HG03039 (cell line): ENCODE data around the gene ATE1.
"Not testable (repeated sequence)": the region's sequence is repeated elsewhere in the genome, so short reads cannot be mapped to it uniquely, and the experiment has no call there.

Experiments used
- ATAC-seq: cut with Tn5 transposase; IDR thresholded peaks from one replicate; pipeline ENCODE4 v1.9.1; 2021; ENCODE audit warnings: mild to moderate bottlenecking, moderate library complexity; ENCODE audit not compliant: unreplicated experiment

The ATE1 gene

DNA sequence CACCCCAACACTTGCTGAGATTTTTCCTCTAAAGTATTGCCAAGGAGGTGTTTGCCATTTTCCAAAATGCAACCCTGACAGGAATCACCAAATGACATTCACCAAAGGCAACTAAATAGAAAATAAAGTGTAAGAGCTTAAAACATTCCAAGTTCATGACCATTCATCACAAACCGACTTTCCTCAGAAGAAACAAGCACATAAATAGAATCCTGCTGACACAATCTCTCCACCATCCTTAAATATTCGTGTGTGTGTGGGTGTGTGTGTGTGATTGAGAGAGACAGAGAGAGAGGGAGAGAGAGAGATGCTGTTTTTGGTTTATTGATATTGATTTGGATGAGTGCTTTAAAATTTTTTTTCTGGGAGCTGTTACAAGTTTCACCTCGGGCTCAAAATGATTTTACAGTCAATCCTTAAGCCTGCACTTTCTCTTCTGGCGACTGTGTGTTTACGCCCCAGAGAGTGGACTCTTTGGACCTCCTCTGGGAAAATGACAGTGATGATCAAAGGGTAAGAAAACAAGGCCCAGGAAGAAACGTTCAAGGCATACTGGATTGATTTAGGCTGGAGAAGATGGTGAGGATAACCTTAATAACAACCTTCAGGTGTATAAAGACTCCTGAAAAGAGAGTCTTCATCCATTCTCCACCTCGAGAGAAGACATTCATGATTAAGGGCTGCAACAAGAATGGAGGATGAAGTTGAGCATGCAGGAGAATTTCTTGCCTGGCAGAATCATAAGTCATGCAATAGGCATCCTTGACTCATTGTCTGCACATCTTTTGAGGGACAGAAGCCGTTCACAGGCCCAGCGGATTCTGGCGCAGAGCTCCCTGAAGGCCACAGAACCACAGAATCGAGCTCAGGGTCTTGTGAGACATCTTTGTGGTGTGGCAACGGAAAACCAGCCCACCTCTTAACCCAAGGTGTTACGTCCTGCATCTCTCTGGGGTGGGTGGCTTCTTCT is 225.2 kb downstream of the ATE1 start:
- no peak for ATAC-seq

DNA sequence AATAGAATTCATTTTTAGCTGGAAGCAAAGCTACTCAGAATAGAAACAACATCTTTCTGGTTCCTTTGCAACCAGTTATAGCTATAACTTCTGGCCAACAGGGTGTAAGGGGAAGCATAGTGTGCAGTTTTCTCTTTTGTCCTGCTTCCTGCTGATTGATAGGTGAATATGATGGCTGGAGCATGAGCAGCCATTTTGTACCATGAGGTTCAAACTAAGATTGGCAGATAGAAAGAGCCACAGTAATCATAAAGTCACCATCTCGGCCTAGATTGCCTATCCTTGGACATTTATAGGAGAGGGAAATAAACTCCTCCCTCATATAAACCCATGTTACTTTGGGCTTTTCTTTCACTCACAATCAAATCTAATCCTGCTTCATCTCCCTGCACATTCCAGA is 227.4 kb downstream of the ATE1 start:
- ATAC-seq, result no peak

DNA sequence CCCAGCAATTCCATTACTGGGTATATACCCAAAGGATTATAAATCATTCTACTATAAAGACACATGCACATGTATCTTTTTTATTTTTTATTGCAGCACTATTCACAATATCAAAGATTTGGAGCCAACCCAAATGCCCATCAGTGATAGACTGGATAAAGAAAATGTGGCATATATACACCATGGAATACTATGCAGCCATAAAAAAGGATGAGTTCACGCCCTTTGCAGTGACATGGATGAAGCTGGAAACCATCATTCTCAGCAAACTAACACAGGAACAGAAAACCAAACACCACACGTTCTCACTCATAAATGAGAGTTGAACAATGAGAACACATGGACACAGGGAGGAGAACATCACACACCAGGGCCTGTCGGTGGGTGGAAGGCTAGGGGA is 228.1 kb downstream of the ATE1 start:
- ATAC-seq, result not testable (repeated sequence)

DNA sequence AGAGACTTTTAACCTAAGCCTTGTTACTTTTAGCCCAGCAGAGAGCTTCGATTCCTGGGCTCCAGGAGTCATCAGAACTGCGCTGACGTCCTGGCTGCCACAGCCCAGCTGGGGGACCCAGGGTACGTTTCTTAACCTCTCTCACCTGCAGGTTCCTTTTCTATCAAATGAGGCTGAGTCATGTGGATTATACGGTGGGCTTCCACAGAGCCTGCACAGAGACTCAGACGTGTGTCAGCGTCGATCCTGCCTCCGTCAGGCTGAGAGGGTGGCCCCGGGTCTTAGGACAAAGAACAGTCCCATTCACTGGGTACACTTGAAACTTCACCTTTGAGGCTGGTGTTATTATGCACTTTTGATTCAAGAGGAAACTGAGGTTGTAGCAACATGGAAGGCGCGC is 228.9 kb downstream of the ATE1 start:
- ATAC-seq, result no peak

DNA sequence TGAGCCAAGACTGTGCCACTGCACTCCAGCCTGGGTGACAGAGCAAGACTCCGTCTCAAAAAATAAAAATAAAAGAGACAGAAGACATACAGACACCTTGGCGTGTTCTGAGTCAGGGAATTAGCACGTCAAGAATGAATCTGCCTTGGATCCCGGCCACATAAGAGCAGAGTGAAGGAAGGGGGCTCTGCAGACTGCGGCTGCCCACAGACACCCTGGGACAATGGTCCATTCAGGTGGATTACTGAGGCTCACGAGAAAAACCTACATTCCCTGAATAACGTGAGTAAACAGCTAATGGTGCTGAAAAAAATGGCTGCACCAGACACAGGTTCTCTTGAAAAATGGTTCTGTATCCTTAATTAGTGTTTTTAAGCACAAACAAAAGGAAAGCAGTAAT is 229.5 kb downstream of the ATE1 start:
- ATAC-seq, result no peak

GRCh38 chr10:121696854-121697253 is 231.0 kb downstream of the ATE1 start:
- ATAC-seq, result no peak

DNA sequence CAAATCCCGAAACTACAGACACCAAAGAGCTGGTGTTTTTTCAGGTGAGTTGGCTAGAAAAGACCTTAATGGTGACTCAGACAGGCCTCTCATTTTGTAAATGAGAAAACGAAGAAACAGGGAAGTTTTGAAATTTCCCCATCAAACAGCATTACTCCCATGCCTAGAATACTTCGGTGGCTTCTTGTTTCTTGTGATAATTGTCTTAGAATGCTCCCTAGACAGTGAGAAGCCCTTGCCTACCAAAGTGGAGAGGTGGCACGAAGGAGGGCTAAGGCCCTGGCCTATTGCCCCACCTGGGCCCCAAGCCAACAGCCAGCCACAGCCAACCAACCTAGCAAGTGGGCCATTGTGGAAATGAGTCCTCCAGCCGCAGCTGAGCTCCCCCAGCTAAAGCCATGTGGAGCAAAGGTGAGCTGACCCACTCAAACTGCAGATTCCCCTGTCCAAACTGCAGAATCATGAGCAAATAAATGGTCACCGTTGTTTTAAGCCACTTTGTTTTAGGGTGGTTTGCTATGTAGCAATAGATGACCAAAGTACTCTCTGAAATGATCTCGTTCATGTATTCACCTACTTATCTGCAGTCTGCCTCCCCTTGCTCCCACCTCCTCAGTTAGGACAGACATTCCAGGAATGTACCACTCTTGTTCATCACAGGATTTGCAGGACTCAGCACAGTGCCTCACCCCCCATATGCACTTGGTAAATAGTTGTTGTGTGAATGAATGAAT is 231.9 kb downstream of the ATE1 start:
- no peak for ATAC-seq

DNA sequence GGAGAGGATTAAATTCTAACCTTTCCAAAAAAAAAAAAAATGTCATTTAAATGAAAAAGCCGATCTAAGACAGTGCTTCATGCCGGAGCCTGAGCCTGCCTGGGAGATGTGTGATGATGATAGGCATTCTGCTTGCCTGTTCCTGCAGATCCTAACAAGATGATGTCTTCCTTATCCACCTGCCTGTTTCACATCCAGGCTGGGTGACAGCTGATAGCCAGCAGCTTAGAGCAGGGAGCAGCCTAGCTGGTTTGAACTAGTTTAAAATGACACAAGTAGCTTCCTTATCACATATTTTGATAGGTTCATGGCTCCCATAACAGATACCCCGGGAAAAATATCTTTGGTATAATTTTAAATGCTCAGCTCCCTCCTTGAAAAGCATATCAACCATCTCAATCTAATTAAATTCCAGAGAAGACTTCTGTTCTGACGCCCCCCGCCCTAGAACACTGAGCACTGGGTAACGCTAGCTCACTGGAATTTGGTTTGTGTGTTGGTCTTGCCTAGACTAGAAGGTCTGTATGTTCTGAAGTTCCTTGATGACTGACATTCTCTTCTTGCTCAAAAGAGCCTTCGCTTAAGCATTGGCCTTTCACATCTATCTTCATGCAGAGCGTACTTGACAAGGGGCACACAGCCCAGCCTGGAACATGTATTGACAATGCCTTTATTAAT is 232.7 kb downstream of the ATE1 start:
- ATAC-seq, result no peak

- no peak for ATAC-seq
Measured at GRCh38 chr10:121694327-121694965, 233.4 kb downstream of the ATE1 start.

DNA sequence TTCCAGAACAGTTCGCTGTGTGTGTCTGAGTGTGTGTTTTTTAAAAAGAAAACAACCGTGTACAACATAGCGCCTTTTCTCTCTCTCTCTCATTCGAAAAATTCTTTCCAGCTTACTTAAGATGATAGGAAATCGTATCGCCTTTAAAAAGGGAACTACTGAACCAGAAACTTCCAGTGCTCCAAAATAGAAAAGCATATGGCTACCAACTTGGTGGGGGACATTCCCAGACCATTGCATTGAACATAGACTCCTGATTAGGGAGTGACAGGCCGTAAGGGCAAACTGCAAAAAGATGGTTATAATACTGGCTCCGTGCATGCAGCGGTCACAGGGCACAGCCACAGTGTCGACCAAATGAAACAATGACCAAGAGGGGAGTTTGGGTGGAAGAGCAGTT is 235.2 kb downstream of the ATE1 start:
- no peak for ATAC-seq

GRCh38 chr10:121690970-121691369 is 236.9 kb downstream of the ATE1 start:
- no peak for ATAC-seq
